Endothelial cell of umbilical vein (primary cell): ENCODE data around the gene COL6A2. TPM values are rescaled to one million over a fixed set of nuclear protein-coding genes. Genes with fewer than 3 reads are reported as not detected.

Experiments
- BruUV-seq: library from RNA; stranded (reverse); fragments of 400-500 nt; replicated peaks from 2 replicates; lab custom pipeline; 2021; lab: Mats Ljungman, UMichigan
- CTCF ChIA-PET: fragments of 300-600, 350-600 bp; sonication (Branson Sonifier 250); formaldehyde crosslinking; loops from one replicate; lab custom pipeline; 2021; ENCODE audit warnings: antibody characterized with exemption, inconsistent platforms; lab: Charles Lee
- POLR2A ChIA-PET: fragments of 300-600, 350-600 bp; sonication (Branson Sonifier 250); formaldehyde crosslinking; loops from one replicate; lab custom pipeline; 2021; ENCODE audit warnings: antibody characterized with exemption, inconsistent platforms; lab: Charles Lee
- DNase-seq: peaks from one replicate; pipeline ENCODE4 v3.0.0-alpha.2; 2011; ENCODE audit warnings: low read depth, low spot score
- FAIRE-seq: peaks from 2 replicates; lab custom pipeline; 2011; peaks lifted over from hg19 to GRCh38; lab: Jason Lieb, UNC
- H2AFZ ChIP-seq: 2 replicates; pipeline ENCODE4 v1.6.0; 2012; ENCODE audit warnings: low read depth, low read length, control low read depth, inconsistent platforms
- H3K27ac ChIP-seq: 2 replicates; pipeline ENCODE4 v1.5.1; 2011; ENCODE audit warnings: low read depth, mild to moderate bottlenecking, control low read depth, low read length, moderate library complexity; ENCODE audit not compliant: insufficient read depth
- H3K27me3 ChIP-seq, 2 experiments: 2 replicates each; pipeline versions ENCODE4 v1.6.0 to v1.6.1; 2011; ENCODE audit warnings: low read length in 2 of 2, mixed read lengths in 1 of 2; ENCODE audit not compliant: control insufficient read depth in 2 of 2, insufficient read depth in 2 of 2
- H3K36me3 ChIP-seq, 2 experiments: 2 replicates in 1 of 2; 3 replicates in 1 of 2; pipeline ENCODE4 v1.5.1; 2011; ENCODE audit warnings: low read length in 2 of 2, mild to moderate bottlenecking in 1 of 2, moderate library complexity in 1 of 2; ENCODE audit not compliant: control insufficient read depth in 2 of 2, insufficient read depth in 2 of 2; ENCODE audit errors: extremely low read depth in 1 of 2
- H3K4me1 ChIP-seq: 3 replicates; pipeline ENCODE4 v1.5.1; 2011; ENCODE audit warnings: mild to moderate bottlenecking, low read length; ENCODE audit not compliant: control insufficient read depth, insufficient read depth; ENCODE audit errors: extremely low read depth
- H3K4me2 ChIP-seq: 2 replicates; pipeline ENCODE4 v1.6.1; 2011; ENCODE audit warnings: low read length, control low read depth, mixed read lengths; ENCODE audit not compliant: insufficient read depth
- H3K4me3 ChIP-seq, 3 experiments: fragments of 200-600 bp in 1 of 3; sonication (generic), shearing (Covaris generic) in 1 of 3; replicated peaks in 1 of 3; 2 replicates each; pipeline ENCODE4 v1.5.1; 2011 to 2016; ENCODE audit warnings: control low read depth in 3 of 3, low read length in 3 of 3, mild to moderate bottlenecking in 2 of 3, inconsistent platforms in 1 of 3, low read depth in 1 of 3, moderate library complexity in 1 of 3; ENCODE audit not compliant: insufficient read depth in 1 of 3
- H3K79me2 ChIP-seq: 2 replicates; pipeline ENCODE4 v1.6.0; 2012; ENCODE audit warnings: low read length, inconsistent platforms; ENCODE audit not compliant: control insufficient read depth, insufficient read depth
- H3K9ac ChIP-seq: replicated peaks from 2 replicates; pipeline ENCODE3; 2011; ENCODE audit warnings: low read length, control low read depth; ENCODE audit not compliant: insufficient read depth; ENCODE audit errors: extremely low read depth
- H3K9me1 ChIP-seq: replicated peaks from 3 replicates; pipeline ENCODE4 v1.6.0; 2011; ENCODE audit warnings: mild to moderate bottlenecking, low read length; ENCODE audit not compliant: control insufficient read depth, insufficient read depth; ENCODE audit errors: extremely low read depth
- H3K9me3 ChIP-seq: replicated peaks from 2 replicates; pipeline ENCODE4 v1.5.1; 2012; ENCODE audit warnings: low read length, inconsistent platforms; ENCODE audit not compliant: control insufficient read depth, insufficient read depth
- H4K20me1 ChIP-seq: replicated peaks from 2 replicates; pipeline ENCODE3; 2011; ENCODE audit warnings: mild to moderate bottlenecking, low read length; ENCODE audit not compliant: control insufficient read depth, insufficient read depth; ENCODE audit errors: extremely low read depth
- CTCF ChIP-seq, 2 donors: IDR thresholded peaks; 1 replicate in 1 of 2; 2 replicates in 1 of 2; pipeline ENCODE4 v1.5.1; 2011; ENCODE audit warnings: low read length in 2 of 2, mild to moderate bottlenecking in 2 of 2, moderate library complexity in 2 of 2, control low read depth in 1 of 2, inconsistent platforms in 1 of 2, low read depth in 1 of 2; ENCODE audit not compliant: insufficient read depth in 1 of 2; ENCODE audit errors: extremely low read depth in 1 of 2
- EZH2 ChIP-seq: IDR thresholded peaks from 2 replicates; pipeline ENCODE4 v1.6.1; 2012; ENCODE audit warnings: borderline replicate concordance, low read depth, mild to moderate bottlenecking, moderate library complexity, low read length, inconsistent platforms; ENCODE audit not compliant: severe bottlenecking
- FOS ChIP-seq: IDR thresholded peaks from 2 replicates; pipeline ENCODE4 v1.6.1; 2011; ENCODE audit warnings: mild to moderate bottlenecking, low read length, moderate library complexity, borderline replicate concordance; ENCODE audit not compliant: insufficient read depth
- GATA2 ChIP-seq: IDR thresholded peaks from 2 replicates; pipeline ENCODE4 v1.7.0; 2011; ENCODE audit warnings: low read depth, mild to moderate bottlenecking, moderate library complexity, mixed read lengths, low read length; ENCODE audit not compliant: insufficient read length, insufficient read depth
- JUN ChIP-seq: IDR thresholded peaks from 2 replicates; pipeline ENCODE4 v1.6.1; 2011; ENCODE audit warnings: borderline replicate concordance, low read depth; ENCODE audit not compliant: insufficient read length, insufficient read depth
- MAX ChIP-seq: IDR thresholded peaks from 2 replicates; pipeline ENCODE4 v1.6.1; 2011; ENCODE audit not compliant: insufficient read depth, insufficient read length
- MYC ChIP-seq: IDR thresholded peaks from one replicate; pipeline ENCODE4 v1.6.1; 2011; ENCODE audit warnings: mild to moderate bottlenecking, low read depth, low read length
- POLR2A ChIP-seq: IDR thresholded peaks from 2 replicates; pipeline ENCODE4 v1.6.1; 2012; ENCODE audit warnings: low read depth, mild to moderate bottlenecking, control low read depth, low read length
- POLR2AphosphoS5 ChIP-seq: IDR thresholded peaks from 2 replicates; pipeline ENCODE4 v1.6.1; 2012; ENCODE audit warnings: low read depth, mild to moderate bottlenecking, control low read depth, low read length, moderate library complexity; ENCODE audit not compliant: insufficient read depth
- dilution Hi-C: fragments of 300-500 bp; cut with MboI; formaldehyde crosslinking; loops from one replicate; pipeline ENCODE4 v1.15.0; 2019; ENCODE audit warnings: low sequenced_read_pairs; ENCODE audit not compliant: extremely low pct_ligation_motif_present
- intact Hi-C: fragments of 100-400 bp; cut with micrococcal nuclease; formaldehyde crosslinking; loops from one replicate; pipeline ENCODE4 v1.10.0; 2022
- polyA plus RNA-seq, 4 experiments: library from polyadenylated mRNA; depleted of rRNA in 3 of 4; stranded (reverse) in 3 of 4; unstranded in 1 of 4; fragments of >200 nt; gene quantifications; 2 replicates each; pipeline versions ENCODE4 v1.2.1 to v1.2.3, GENCODE V29; 2011 to 2012; ENCODE audit warnings: missing spikeins in 1 of 4
- total RNA-seq: library from RNA; stranded (reverse); gene quantifications from 2 replicates; pipeline ENCODE4 v1.2.3, GENCODE V29; 2021

Gene COL6A2
- total and polyA plus RNA-seq, 2 donors (not counting 3 experiments of a cell fraction or from before 2014, with no cell fraction given), result 3.4 to 6.1 TPM

- no peaks in the 10 kb centered on the region for H3K79me2 ChIP-seq
- H3K4me3 ChIP-seq, result no peak overlapping the region
- H4K20me1 ChIP-seq, result no peaks in the 10 kb centered on the region
- H3K27ac ChIP-seq, result no peak overlapping the region
- FAIRE-seq (no peak), DNase-seq (no peak)
- no TSS peak for BruUV-seq
- no peaks in the 10 kb centered on the region for H3K36me3 ChIP-seq
- no peak overlapping the region for H3K9ac ChIP-seq
- H2AFZ ChIP-seq, result no peak overlapping the region
- intact Hi-C loops (no loop called here), dilution Hi-C loops (no loop called here)
- ChIA-PET CTCF (no interaction called here), POLR2A (no interaction called here)
- H3K9me3 ChIP-seq, result no peaks in the 10 kb centered on the region
- no peak for TF ChIP-seq POLR2A
- TF ChIP-seq GATA2, result no peak
- TF ChIP-seq MYC, result no peak
- no peak for TF ChIP-seq POLR2AphosphoS5
- no peak for TF ChIP-seq FOS
- no peak for TF ChIP-seq EZH2
- no peak for TF ChIP-seq CTCF (IDR thresholded peaks at IDR 0.05; ENCODE audit: extremely low read depth in 1 of 2, insufficient read depth in 1 of 2, low read depth in 1 of 2, low read length in 2 of 2)
- no peak for TF ChIP-seq JUN
- no peak for TF ChIP-seq MAX
- no peak overlapping the region for H3K4me2 ChIP-seq
- peaks cover 17 to 20% of the 10 kb centered on the region in 2 experiments for H3K27me3 ChIP-seq
- H3K4me1 ChIP-seq, result no peaks in the 10 kb centered on the region
- no peaks in the 10 kb centered on the region for H3K9me1 ChIP-seq
Observed at GRCh38 chr21:46061518-46061917, 36.4 kb upstream of the COL6A2 start.
